HepG2 (cell line): ENCODE measurements around the gene SSR2. TPM values are rescaled to one million over a fixed set of nuclear protein-coding genes. Genes with fewer than 3 reads are reported as not detected.

ENCODE experiments used
- HMGXB3 ChIP-seq: sonication (generic); formaldehyde crosslinking; IDR thresholded peaks from 2 replicates; pipeline ENCODE4 v1.4.0; 2020; ENCODE audit warnings: missing genetic modification reagents, borderline replicate concordance
- MAFG ChIP-seq: sonication (generic); formaldehyde crosslinking; IDR thresholded peaks from 2 replicates; pipeline ENCODE4 v1.5.1; 2020; ENCODE audit warnings: mild to moderate bottlenecking, missing genetic modification reagents
- REST ChIP-seq, 2 experiments: IDR thresholded peaks; 2 replicates each; pipeline ENCODE4 v1.6.1; 2011 to 2012; ENCODE audit warnings: low read length in 2 of 2, borderline replicate concordance in 1 of 2, low read depth in 1 of 2, mild to moderate bottlenecking in 1 of 2, moderate library complexity in 1 of 2
- SNAPC4 ChIP-seq: sonication (generic); formaldehyde crosslinking; IDR thresholded peaks from 2 replicates; pipeline ENCODE4 v1.4.0; 2020; ENCODE audit warnings: mild to moderate bottlenecking, missing genetic modification reagents
- THYN1 ChIP-seq: sonication (generic); formaldehyde crosslinking; IDR thresholded peaks from 2 replicates; pipeline ENCODE4 v1.8.1; 2023; ENCODE audit warnings: low read depth, mild to moderate bottlenecking, moderate library complexity, missing genetic modification reagents, borderline replicate concordance
- XRCC5 ChIP-seq: fragments of 200-400 bp; formaldehyde crosslinking; optimal IDR thresholded peaks from 2 replicates; pipeline ENCODE3; 2017; ENCODE audit warnings: mild to moderate bottlenecking, low read length
- ZMAT5 ChIP-seq: sonication (generic); formaldehyde crosslinking; IDR thresholded peaks from 2 replicates; pipeline ENCODE4 v1.5.0; 2020; ENCODE audit warnings: mild to moderate bottlenecking, low read depth, missing genetic modification reagents, borderline replicate concordance
- ZNF33B ChIP-seq: sonication (generic); formaldehyde crosslinking; IDR thresholded peaks from 2 replicates; pipeline ENCODE4 v1.5.1; 2020; ENCODE audit warnings: mild to moderate bottlenecking, missing genetic modification reagents
- ZNF414 ChIP-seq: sonication (generic); formaldehyde crosslinking; IDR thresholded peaks from 2 replicates; pipeline ENCODE4 v1.5.0; 2020; ENCODE audit warnings: missing genetic modification reagents
- ZNF598 ChIP-seq: sonication (generic); formaldehyde crosslinking; IDR thresholded peaks from 2 replicates; pipeline ENCODE4 v1.5.1; 2020; ENCODE audit warnings: mild to moderate bottlenecking, missing genetic modification reagents, borderline replicate concordance
- ZNF605 ChIP-seq: sonication (generic); formaldehyde crosslinking; IDR thresholded peaks from 2 replicates; pipeline ENCODE4 v1.8.0; 2022; ENCODE audit warnings: mild to moderate bottlenecking, missing genetic modification reagents
- ZNF816 ChIP-seq: sonication (generic); formaldehyde crosslinking; IDR thresholded peaks from 2 replicates; pipeline ENCODE4 v1.8.0; 2022; ENCODE audit warnings: missing genetic modification reagents, mild to moderate bottlenecking, borderline replicate concordance
- polyA plus RNA-seq, 8 experiments: library from polyadenylated mRNA; depleted of rRNA in 3 of 8; stranded (reverse) in 7 of 8; unstranded in 1 of 8; fragments of >200 nt; fragmentation: Illumina TruSeq in 4 of 8; extraction: Trizol in 4 of 8; gene quantifications; 2 replicates each; pipeline versions ENCODE4 v1.2.1 to v1.2.3, GENCODE V29; 2011 to 2016; ENCODE audit warnings: low read depth in 4 of 8, missing spikeins in 1 of 8, mixed read lengths in 1 of 8; ENCODE audit not compliant: insufficient read depth in 1 of 8
- total RNA-seq, 5 experiments: library from RNA; depleted of rRNA; stranded (reverse); fragments of >200 nt; fragmentation: Illumina TruSeq; extraction: Trizol; gene quantifications; 2 replicates each; pipeline ENCODE4 v1.2.3, GENCODE V29; 2016; ENCODE audit warnings: low read depth in 1 of 5

The SSR2 gene
- total and polyA plus RNA-seq, 2 of the 13 experiments (the other 11 are each of a cell fraction or from before 2014, with no cell fraction given), result 284 to 461 TPM

GRCh38 chr1:156054500-156055280, 33.9 kb upstream of the SSR2 start, which contains the start of gene LAMTOR2 (continued):
- peak; percentile 87; the same call in 1 of the 2 replicates for TF ChIP-seq HMGXB3 (CRISPR knock-in tag)
- TF ChIP-seq ZMAT5 (CRISPR knock-in tag), result no peak
- no peak for TF ChIP-seq ZNF816
- peak in 1 of 2 experiments; percentile 59; a peak in 1 of 4 replicates for TF ChIP-seq REST (IDR thresholded peaks at IDR 0.05; ENCODE audit: borderline replicate concordance in 1 of 2, low read depth in 1 of 2, low read length in 2 of 2)
- TF ChIP-seq MAFG (CRISPR knock-in tag), result no peak
- peak; percentile 87 for TF ChIP-seq SNAPC4 (CRISPR knock-in tag)
- no peak for TF ChIP-seq XRCC5
- peak; percentile 72; the same call in 1 of the 2 replicates for TF ChIP-seq ZNF605 (CRISPR knock-in tag)
- TF ChIP-seq ZNF33B, result 0 out of 2 replicates have a peak, but pooled peaks have one; percentile 33
- TF ChIP-seq ZNF414 (CRISPR knock-in tag), result no peak
- no peak for TF ChIP-seq ZNF598
- TF ChIP-seq THYN1, result no peak
